NCI-H82 treated with DMSO at 0.1 percent for 48 hours (cell line): Measurements from ENCODE around the gene FAM50A.

Source experiments
- DNase-seq: peaks from one replicate; lab custom pipeline; 2025; ENCODE audit not compliant: unreplicated experiment; lab: John Stamatoyannopoulos, UW

The FAM50A gene

DNA sequence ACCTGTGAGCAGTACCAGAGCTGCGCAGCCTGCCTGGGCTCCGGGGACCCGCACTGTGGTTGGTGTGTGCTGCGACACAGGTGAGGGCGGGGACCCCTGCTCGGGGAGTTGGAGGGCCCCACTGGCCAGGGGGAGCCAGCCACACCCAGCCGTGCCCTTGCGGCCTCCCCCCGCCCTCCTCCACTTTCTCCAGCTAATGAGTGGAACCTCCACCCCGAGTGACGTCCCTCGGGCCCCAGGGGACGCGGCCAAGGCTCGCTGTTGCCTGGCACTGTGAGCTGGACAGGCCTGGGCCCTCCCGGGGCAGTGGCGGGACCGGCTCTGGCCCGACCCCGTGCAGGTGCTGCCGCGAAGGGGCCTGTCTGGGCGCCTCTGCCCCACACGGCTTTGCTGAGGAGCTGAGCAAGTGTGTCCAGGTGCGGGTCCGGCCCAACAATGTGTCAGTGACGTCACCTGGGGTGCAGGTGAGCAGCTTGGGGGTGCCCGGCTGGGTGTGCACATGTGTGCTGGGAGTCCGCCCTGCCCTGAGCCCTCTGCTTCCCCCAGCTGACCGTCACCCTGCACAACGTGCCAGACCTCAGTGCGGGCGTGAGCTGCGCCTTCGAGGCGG lies 19.8 kb downstream of the FAM50A start:
- no peak for DNase-seq

- DNase-seq: no peak
Measured at GRCh38 chrX:154464806-154465365, 20.9 kb downstream of the FAM50A start.

DNA sequence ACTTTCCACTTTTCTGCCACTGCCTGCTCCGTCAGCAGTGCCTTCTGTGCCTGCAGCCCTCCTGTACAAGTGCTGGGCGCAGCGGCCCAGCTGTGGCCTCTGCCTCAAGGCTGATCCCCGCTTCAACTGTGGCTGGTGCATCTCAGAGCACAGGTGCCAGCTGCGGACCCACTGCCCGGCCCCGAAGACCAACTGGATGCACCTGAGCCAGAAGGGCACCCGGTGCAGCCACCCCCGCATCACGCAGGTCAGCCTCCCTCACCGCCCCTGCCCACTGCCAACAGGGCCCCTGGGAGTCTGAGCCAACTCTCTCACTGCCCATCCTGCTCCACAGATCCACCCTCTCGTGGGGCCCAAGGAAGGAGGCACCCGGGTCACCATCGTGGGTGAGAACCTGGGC lies 21.7 kb downstream of the FAM50A start:
- no peak for DNase-seq

DNA sequence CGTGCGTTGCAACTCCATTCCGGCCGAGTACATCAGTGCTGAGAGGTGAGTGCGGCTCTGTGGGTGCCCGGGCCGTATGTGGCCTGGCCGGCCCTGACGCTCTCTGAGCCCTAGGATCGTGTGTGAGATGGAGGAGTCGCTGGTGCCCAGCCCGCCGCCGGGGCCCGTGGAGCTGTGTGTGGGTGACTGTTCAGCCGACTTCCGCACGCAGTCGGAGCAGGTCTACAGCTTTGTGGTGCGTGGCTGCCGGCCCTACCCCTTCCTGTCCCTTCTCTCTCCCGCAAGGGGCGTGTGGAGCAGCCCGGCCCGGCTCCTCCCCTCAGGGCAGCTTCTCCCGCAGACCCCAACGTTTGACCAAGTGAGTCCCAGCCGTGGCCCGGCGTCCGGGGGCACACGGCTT lies 22.1 kb downstream of the FAM50A start:
- no peak for DNase-seq

GRCh38 chrX:154466907-154467306 lies 23.0 kb downstream of the FAM50A start:
- DNase-seq: no peak

- DNase-seq: no peak
Measured at GRCh38 chrX:154467556-154467955, 23.6 kb downstream of the FAM50A start.

DNA sequence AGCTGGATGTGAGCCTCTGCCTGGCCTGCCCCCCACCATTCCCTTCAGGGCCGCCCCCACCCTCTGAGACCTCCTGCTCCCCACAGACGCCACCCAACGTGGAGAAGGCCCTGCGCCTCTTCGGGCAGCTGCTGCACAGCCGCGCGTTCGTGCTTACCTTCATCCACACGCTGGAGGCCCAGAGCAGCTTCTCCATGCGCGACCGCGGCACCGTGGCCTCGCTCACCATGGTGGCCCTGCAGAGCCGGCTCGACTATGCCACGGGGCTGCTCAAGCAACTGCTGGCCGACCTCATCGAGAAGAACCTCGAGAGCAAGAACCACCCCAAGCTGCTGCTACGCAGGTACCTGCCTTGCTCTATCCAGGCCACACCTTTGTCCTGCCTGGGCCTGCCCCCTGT lies 24.3 kb downstream of the FAM50A start:
- no peak for DNase-seq

GRCh38 chrX:154469114-154469513 lies 25.2 kb downstream of the FAM50A start:
- no peak for DNase-seq

DNA sequence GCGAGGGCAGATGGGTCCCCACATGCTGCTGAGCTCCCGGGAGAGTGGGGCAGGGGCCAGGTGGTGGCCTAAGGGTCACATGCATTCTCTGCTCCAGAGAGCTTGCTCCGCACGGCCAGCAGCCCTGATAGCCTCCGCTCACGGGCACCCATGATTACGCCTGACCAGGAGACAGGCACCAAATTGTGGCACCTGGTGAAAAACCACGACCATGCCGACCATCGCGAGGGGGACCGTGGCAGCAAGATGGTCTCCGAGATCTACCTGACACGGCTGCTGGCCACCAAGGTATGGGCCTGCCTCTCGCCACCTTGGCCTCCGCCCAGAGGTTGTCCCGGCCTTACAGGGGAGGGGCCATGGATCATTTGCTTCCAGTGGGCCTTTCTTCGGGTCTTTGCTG lies 25.9 kb downstream of the FAM50A start:
- DNase-seq: no peak

DNA sequence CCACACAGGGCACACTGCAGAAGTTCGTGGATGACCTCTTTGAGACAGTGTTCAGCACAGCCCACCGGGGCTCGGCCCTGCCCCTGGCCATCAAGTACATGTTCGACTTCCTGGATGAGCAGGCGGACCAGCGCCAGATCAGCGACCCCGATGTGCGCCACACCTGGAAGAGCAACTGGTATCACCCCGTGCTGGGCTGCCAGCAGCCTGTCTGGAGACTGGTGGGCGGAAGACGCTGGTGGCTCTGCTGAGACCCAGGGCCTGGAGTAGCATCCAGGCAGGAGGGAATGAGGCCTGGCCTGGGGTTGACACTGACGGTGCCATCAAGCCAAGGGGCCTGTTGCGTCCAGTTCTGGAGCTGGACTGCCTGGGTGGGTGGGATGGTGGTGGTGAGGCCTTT lies 26.5 kb downstream of the FAM50A start:
- no peak for DNase-seq

GRCh38 chrX:154470914-154471568 lies 27.1 kb downstream of the FAM50A start:
- DNase-seq: no peak

GRCh38 chrX:154471839-154472684 lies 28.1 kb downstream of the FAM50A start:
- no peak for DNase-seq

DNA sequence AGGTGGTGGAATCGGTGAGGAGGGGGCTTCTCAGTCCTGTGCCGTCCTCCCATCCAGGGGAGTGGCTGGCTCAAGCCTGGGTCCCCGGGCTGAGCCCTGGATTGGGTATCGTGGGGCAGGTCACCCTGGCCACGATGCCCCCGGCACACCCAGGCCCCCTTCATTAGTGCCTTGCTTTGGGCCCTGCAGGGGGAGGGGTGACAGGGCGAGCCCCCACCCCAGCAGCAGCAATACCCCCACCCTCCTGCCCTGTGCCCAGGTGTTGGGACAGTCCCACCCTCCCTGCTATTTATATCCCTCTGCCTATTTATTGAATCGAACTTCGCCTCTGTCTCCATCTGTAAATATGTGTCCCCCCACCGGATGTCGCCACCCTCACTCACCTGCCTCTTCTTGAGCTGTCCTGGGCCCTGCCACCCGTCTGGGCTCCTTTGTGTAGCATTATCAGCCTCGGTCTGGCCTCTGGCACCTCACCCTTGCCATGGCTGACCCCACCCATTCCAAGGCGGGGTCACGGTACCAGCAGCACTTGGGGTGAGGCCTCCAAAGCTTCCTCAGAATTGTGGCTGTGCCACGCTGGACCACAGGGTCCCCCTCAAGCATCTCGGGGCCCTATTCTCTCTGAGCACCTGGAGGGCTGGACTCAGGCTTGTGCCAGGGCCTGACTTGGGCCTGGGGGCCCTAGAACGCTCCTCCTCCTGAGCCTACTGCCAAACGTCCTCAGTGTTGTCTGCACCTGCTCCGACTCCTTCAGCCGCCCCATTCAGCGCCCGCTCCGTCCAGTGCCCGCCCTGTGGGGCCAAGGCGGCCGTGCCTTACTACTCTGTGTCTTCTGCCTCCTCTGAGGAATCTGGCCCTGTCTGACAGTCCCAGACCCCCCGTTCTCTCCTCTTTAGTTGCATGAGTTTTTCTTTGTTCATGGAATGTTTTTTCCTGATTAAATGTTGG lies 29.0 kb downstream of the FAM50A start:
- no peak for DNase-seq

DNA sequence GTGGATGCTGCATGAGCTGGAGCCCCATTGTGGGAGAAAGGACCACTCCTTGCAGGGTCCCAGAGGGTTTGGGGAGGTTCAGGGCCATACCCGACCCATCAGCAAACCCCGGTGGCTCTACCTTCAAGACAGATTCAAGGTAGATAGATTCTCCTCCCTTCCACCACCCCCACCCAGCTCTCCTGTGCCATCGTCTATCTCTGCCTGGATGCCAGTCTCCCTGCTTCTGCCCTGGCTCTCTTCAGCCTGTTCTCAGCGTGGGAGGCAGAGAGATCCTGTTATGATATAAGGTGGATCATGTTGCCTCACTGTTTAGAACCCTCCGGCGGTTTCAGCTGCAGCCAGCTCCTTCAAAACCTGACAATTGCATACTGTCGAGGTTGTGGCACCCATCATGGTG lies 29.7 kb downstream of the FAM50A start:
- no peak for DNase-seq

DNA sequence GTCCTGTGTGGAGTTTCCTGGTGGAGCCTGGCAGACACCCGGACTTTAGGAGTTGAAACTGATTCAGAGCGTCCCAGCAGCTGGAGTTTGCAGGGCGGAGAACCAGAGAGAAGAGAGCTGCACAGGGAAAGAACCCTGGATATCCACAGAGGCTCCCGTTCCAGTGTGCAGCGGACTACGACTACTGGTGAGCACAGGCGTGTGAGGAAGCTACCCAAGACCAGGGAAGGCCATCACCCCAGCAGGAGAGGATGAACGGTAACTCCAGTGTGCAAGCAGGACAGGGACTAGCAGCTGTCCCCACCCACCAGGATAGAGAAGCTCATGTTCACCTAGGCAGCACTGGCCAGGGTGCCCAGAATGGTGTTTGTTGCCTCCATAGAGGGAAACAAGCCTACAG lies 32.9 kb downstream of the FAM50A start:
- no peak for DNase-seq

DNA sequence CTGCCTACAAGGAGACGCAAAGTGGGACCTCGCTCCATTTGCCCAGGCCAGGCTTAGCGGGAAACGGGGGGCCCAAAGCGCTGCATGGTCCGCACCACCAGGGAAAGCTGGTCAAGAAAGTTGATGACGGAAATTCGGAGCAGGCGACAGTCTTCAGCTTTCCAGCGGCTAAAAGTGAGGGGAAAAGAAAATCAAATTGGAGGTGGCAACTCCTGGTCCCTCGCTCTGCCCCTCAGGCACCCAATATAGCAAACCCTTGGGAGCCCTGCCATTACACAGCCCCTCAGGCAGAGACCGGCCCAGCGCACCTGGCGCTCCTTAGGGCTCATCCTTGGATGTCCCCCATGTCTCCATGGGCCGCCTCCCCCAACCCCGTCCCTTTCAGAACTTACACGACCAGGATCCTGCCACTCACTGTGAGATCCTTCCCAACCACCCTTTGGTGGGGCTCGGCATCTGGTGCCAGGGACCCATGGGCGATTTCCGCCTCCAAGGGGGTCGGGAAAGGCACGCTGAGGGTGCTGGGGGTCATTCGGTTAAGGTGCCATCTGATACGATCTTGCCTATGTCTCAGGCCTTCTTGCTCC lies 34.0 kb downstream of the FAM50A start:
- no peak for DNase-seq

- DNase-seq: peak; percentile 44
Measured at GRCh38 chrX:154478728-154479622, 35.0 kb downstream of the FAM50A start, which contains the start of gene LAGE3. Gene LAGE3 (minus strand): TSS chrX:154479281. CDS start chrX:154478915, 366 bp downstream.

- DNase-seq: no peak
Measured at GRCh38 chrX:154481195-154481594, 37.3 kb downstream of the FAM50A start.

GRCh38 chrX:154481911-154482601 lies 38.1 kb downstream of the FAM50A start:
- no peak for DNase-seq
